Panc1 (cell line): ENCODE results near the gene ZMYND12. TPM values are rescaled to one million over a fixed set of nuclear protein-coding genes. Genes with fewer than 3 reads are reported as not detected.

Experiments used
- ATAC-seq: fragments of 200-7000 bp; cut with Tn5 transposase; 2 replicates; pipeline ENCODE4 v1.9.1; 2020; ENCODE audit warnings: mild to moderate bottlenecking, moderate library complexity
- BruUV-seq: library from RNA; stranded (reverse); fragments of 400-500 nt; replicated peaks from 2 replicates; lab custom pipeline; 2021; lab: Mats Ljungman, UMichigan
- CTCF ChIA-PET: fragments of 300-600 bp; sonication (Branson Sonifier 250); formaldehyde crosslinking; loops from one replicate; lab custom pipeline; 2022; ENCODE audit warnings: antibody characterized with exemption; lab: Charles Lee
- POLR2A ChIA-PET: fragments of 300-600 bp; sonication (Branson Sonifier 250); formaldehyde crosslinking; loops from one replicate; lab custom pipeline; 2022; ENCODE audit warnings: antibody characterized with exemption; lab: Charles Lee
- DNase-seq: peaks from one replicate; pipeline ENCODE4 v3.0.0-alpha.2; 2010; ENCODE audit warnings: low read depth, low spot score
- H3K27ac ChIP-seq: 2 replicates; pipeline ENCODE4 v1.5.1; 2011; ENCODE audit warnings: mild to moderate bottlenecking, low read length, inconsistent platforms
- H3K27me3 ChIP-seq: fragments of 200-500 bp; sonication (Bioruptor generic); 2 replicates; pipeline ENCODE4 v1.6.0; 2014; ENCODE audit warnings: low read length, inconsistent platforms; ENCODE audit not compliant: control insufficient read depth, insufficient read depth
- H3K36me3 ChIP-seq: fragments of 200-500 bp; sonication (Bioruptor generic); 2 replicates; pipeline ENCODE4 v1.5.1; 2014; ENCODE audit warnings: inconsistent platforms, mild to moderate bottlenecking, low read length, moderate library complexity; ENCODE audit not compliant: control insufficient read depth, insufficient read depth
- H3K4me1 ChIP-seq: 2 replicates; pipeline ENCODE4 v1.5.1; 2011; ENCODE audit warnings: inconsistent platforms, mild to moderate bottlenecking, low read length, moderate library complexity; ENCODE audit not compliant: control insufficient read depth, insufficient read depth
- H3K4me3 ChIP-seq, 2 experiments: 2 replicates each; pipeline ENCODE4 v1.5.1; 2011 to 2012; ENCODE audit warnings: low read depth in 2 of 2, low read length in 2 of 2, mild to moderate bottlenecking in 2 of 2, inconsistent platforms in 1 of 2, moderate library complexity in 1 of 2
- H3K9me3 ChIP-seq: fragments of 200-500 bp; sonication (Bioruptor generic); 2 replicates; pipeline ENCODE4 v1.5.1; 2014; ENCODE audit warnings: low read depth, mild to moderate bottlenecking, inconsistent platforms, low read length, moderate library complexity; ENCODE audit not compliant: control insufficient read depth, insufficient read depth
- POLR2AphosphoS5 ChIP-seq: IDR thresholded peaks from 2 replicates; pipeline ENCODE4 v1.6.1; 2012; ENCODE audit warnings: mild to moderate bottlenecking, low read depth, low read length, moderate library complexity
- REST ChIP-seq, 2 experiments: IDR thresholded peaks; 2 replicates each; pipeline ENCODE4 v1.6.1; 2011 to 2012; ENCODE audit warnings: low read depth in 2 of 2, control low read depth in 1 of 2, low read length in 1 of 2, mild to moderate bottlenecking in 1 of 2, moderate library complexity in 1 of 2; ENCODE audit not compliant: insufficient read depth in 1 of 2
- SIN3A ChIP-seq: IDR thresholded peaks from 2 replicates; pipeline ENCODE4 v1.6.1; 2012; ENCODE audit warnings: low read depth, mild to moderate bottlenecking, low read length, moderate library complexity, borderline replicate concordance; ENCODE audit not compliant: insufficient read depth
- TCF7L2 ChIP-seq: IDR thresholded peaks from 2 replicates; pipeline ENCODE4 v1.6.1; 2011; ENCODE audit warnings: mild to moderate bottlenecking, low read depth, low read length, inconsistent platforms
- in situ Hi-C: cut with HindIII; loops from 2 replicates; pipeline ENCODE4 v1.10.0; 2016; ENCODE audit warnings: low sequenced_read_pairs, low pct_unique_long_range_greater_than_20kb
- intact Hi-C: fragments of 100-400 bp; cut with micrococcal nuclease; formaldehyde crosslinking; loops from one replicate; pipeline ENCODE4 v1.10.0; 2022; ENCODE audit not compliant: unreplicated experiment
- total RNA-seq: library from RNA; stranded (reverse); gene quantifications from one replicate; pipeline ENCODE4 v1.2.1, GENCODE V29; 2021; ENCODE audit not compliant: unreplicated experiment
- TF ChIP-seq, protein P1 (sequence below): fragments of 450-650 bp; IDR thresholded peaks from 2 replicates; pipeline ENCODE4 v1.5.1; 2017; ENCODE audit warnings: mild to moderate bottlenecking

Gene ZMYND12
- total RNA-seq, 1 experiment from 2014 or later = 0.57 TPM

GRCh38 chr1:42399315-42400100 is 56.3 kb downstream of the ZMYND12 start:
- H3K27ac ChIP-seq = no peak overlapping the region
- no TSS peak for BruUV-seq
- H3K9me3 ChIP-seq = no peaks in the 10 kb centered on the region
- ATAC-seq = no peak
- ChIA-PET CTCF (no interaction called here), POLR2A (no interaction called here)
- no peak for DNase-seq
- no peaks in the 10 kb centered on the region for H3K27me3 ChIP-seq
- intact Hi-C loops (no loop called here), in situ Hi-C loops (no loop called here)
- TF ChIP-seq POLR2AphosphoS5 (no peak), REST (IDR thresholded peaks at IDR 0.05; ENCODE audit: insufficient read depth in 1 of 2, low read depth in 2 of 2, low read length in 1 of 2) (no peak), SIN3A (no peak), TCF7L2 (no peak)
- TF ChIP-seq, protein P1, sequence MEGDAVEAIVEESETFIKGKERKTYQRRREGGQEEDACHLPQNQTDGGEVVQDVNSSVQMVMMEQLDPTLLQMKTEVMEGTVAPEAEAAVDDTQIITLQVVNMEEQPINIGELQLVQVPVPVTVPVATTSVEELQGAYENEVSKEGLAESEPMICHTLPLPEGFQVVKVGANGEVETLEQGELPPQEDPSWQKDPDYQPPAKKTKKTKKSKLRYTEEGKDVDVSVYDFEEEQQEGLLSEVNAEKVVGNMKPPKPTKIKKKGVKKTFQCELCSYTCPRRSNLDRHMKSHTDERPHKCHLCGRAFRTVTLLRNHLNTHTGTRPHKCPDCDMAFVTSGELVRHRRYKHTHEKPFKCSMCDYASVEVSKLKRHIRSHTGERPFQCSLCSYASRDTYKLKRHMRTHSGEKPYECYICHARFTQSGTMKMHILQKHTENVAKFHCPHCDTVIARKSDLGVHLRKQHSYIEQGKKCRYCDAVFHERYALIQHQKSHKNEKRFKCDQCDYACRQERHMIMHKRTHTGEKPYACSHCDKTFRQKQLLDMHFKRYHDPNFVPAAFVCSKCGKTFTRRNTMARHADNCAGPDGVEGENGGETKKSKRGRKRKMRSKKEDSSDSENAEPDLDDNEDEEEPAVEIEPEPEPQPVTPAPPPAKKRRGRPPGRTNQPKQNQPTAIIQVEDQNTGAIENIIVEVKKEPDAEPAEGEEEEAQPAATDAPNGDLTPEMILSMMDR = no peak
- H3K4me3 ChIP-seq = no peak overlapping the region
- no peaks in the 10 kb centered on the region for H3K4me1 ChIP-seq
- H3K36me3 ChIP-seq = no peaks in the 10 kb centered on the region

DNA sequence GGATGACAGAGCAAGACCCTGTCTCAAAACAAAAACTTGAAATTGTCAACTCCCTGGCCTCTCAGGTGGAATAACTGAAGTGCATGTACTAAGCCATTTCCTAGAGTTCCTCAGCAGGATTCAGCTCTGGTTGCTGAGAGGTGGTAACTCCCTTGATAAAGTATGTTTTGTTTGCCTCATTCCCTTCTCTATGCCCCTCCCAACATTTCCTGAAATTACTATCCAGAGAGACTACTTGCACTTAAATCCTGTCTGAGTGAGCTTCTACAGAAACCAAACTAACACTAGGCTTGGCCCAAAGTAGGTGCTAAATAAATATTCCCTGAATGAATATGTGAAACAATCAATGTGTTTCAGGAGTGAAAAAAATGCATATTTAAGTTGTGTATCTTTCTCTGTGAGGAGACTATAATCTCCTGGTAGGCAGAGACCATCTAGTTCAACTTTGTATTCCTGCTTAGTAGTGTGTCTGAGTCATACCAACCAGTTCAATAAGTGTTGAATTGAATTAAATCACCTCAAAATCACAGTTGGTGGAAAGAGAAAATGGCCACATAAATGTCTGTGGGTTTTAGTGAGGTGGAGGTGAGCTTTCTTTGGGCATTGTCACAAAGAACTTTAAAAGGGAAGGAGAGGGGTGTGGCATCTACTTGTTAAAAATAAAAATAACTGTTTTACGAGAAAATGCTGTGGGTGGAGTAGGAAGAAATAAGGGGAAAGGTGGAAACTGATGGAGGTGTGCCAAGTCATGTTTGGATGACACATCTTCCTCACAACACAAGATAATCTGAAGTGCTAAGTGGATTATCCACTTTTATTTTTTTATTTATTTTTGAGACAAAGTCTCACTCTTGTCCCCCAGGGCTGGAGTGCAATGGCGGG is 62.6 kb downstream of the ZMYND12 start:
- DNase-seq = no peak
- intact Hi-C loops (no loop called here), in situ Hi-C loops (no loop called here)
- CTCF ChIA-PET = no interaction called here
- H3K36me3 ChIP-seq = no peaks in the 10 kb centered on the region
- H3K9me3 ChIP-seq = no peaks in the 10 kb centered on the region
- TF ChIP-seq TCF7L2 = no peak
- no peak for TF ChIP-seq SIN3A
- no peak for TF ChIP-seq POLR2AphosphoS5
- TF ChIP-seq, protein P1 = no peak
- no peak for TF ChIP-seq REST (IDR thresholded peaks at IDR 0.05; ENCODE audit: insufficient read depth in 1 of 2, low read depth in 2 of 2, low read length in 1 of 2)
- H3K4me3 ChIP-seq = no peak overlapping the region
- no peaks in the 10 kb centered on the region for H3K27me3 ChIP-seq
- no peak for ATAC-seq
- BruUV-seq = no TSS peak
- POLR2A ChIA-PET = no interaction called here
- H3K27ac ChIP-seq = no peak overlapping the region
- no peaks in the 10 kb centered on the region for H3K4me1 ChIP-seq
